Endometrial microvascular endothelial cells (primary cell): ENCODE data around the gene KRTAP10-5. TPM values are rescaled to one million over a fixed set of nuclear protein-coding genes. Genes with fewer than 3 reads are reported as not detected.
"Not testable (repeated sequence)": the region's sequence is repeated elsewhere in the genome, so short reads cannot be mapped to it uniquely, and the experiment has no call there.

Experiments used
- in situ Hi-C: cut with HindIII; loops from 2 replicates; pipeline ENCODE4 v1.10.0; 2017; ENCODE audit warnings: low sequenced_read_pairs, low pct_unique_long_range_greater_than_20kb; ENCODE audit errors: inconsistent ontology term
- total RNA-seq: library from RNA; depleted of rRNA; stranded (reverse); fragments of >200 nt; gene quantifications from one replicate; pipeline ENCODE4 v1.2.3, GENCODE V29; 2015; ENCODE audit errors: inconsistent ontology term

The KRTAP10-5 gene
- total RNA-seq = not detected

- in situ Hi-C loops = not testable (repeated sequence)
Observed at GRCh38 chr21:44580231-44580821, at the start of gene KRTAP10-5. KRTAP10-5 (minus strand) TSS chr21:44580604; CDS start chr21:44580578, 26 bp downstream.

- in situ Hi-C loops = no loop called here
Observed at GRCh38 chr21:44628707-44629391, 48.4 kb upstream of the KRTAP10-5 start.

- in situ Hi-C loops = not testable (repeated sequence)
Observed at GRCh38 chr21:44627831-44628233, 47.4 kb upstream of the KRTAP10-5 start.

GRCh38 chr21:44627181-44627822 is 46.9 kb upstream of the KRTAP10-5 start:
- in situ Hi-C loops = not testable (repeated sequence)

GRCh38 chr21:44626673-44627143 is 46.3 kb upstream of the KRTAP10-5 start, which contains the start of gene KRTAP10-9:
KRTAP10-9 (plus strand) TSS chr21:44627093; CDS start chr21:44627172, 79 bp downstream.
- in situ Hi-C loops = no loop called here

- in situ Hi-C loops = no loop called here
Observed at GRCh38 chr21:44626262-44626661, 45.9 kb upstream of the KRTAP10-5 start.

GRCh38 chr21:44625756-44626155 is 45.4 kb upstream of the KRTAP10-5 start:
- in situ Hi-C loops = no loop called here

- in situ Hi-C loops = no loop called here
Observed at GRCh38 chr21:44623575-44623974, 43.2 kb upstream of the KRTAP10-5 start.

- in situ Hi-C loops = no loop called here
Observed at GRCh38 chr21:44619886-44620285, 39.5 kb upstream of the KRTAP10-5 start.

GRCh38 chr21:44618909-44619308 is 38.5 kb upstream of the KRTAP10-5 start:
- in situ Hi-C loops = no loop called here

- in situ Hi-C loops = no loop called here
Observed at GRCh38 chr21:44618504-44618903, 38.1 kb upstream of the KRTAP10-5 start.

GRCh38 chr21:44617071-44617501 is 36.7 kb upstream of the KRTAP10-5 start:
- in situ Hi-C loops = no loop called here

- in situ Hi-C loops = no loop called here
Observed at GRCh38 chr21:44616591-44616926, 36.2 kb upstream of the KRTAP10-5 start.

GRCh38 chr21:44615911-44616590 is 35.6 kb upstream of the KRTAP10-5 start:
- in situ Hi-C loops = no loop called here

- in situ Hi-C loops = no loop called here
Observed at GRCh38 chr21:44615466-44615865, 35.1 kb upstream of the KRTAP10-5 start.

GRCh38 chr21:44614961-44615391 is 34.6 kb upstream of the KRTAP10-5 start:
- in situ Hi-C loops = no loop called here

GRCh38 chr21:44614161-44614631 is 33.8 kb upstream of the KRTAP10-5 start:
- in situ Hi-C loops = no loop called here

GRCh38 chr21:44613386-44614155 is 33.2 kb upstream of the KRTAP10-5 start:
- in situ Hi-C loops = no loop called here
